ENCODE measurements around the gene IDE. TPM values are rescaled to one million over a fixed set of nuclear protein-coding genes. Genes with fewer than 3 reads are reported as not detected.

The IDE gene
- total and polyA plus RNA-seq, 9 of the 15 experiments (the other 6 are each of a cell fraction or from before 2014, with no cell fraction given) = 10.2 to 50.6 (median 33.2) TPM

GRCh38 chr10:92478536-92478935, 95.4 kb downstream of the IDE start (continued):
- TF ChIP-seq ZNF639 (CRISPR knock-in tag; conservative IDR thresholded peaks at IDR 0.05 in 1 of 2, IDR thresholded peaks at IDR 0.05 in 1 of 2) = no peak
- TF ChIP-seq MCM2 (IDR thresholded peaks at IDR 0.05; ENCODE audit: low read depth) = no peak
- no peak for TF ChIP-seq SP2 (IDR thresholded peaks at IDR 0.05; ENCODE audit: extremely low read depth, low read depth, low read length, poor library complexity, severe bottlenecking)
- TF ChIP-seq ATF2 (CRISPR knock-in tag; IDR thresholded peaks at IDR 0.05) = no peak
- TF ChIP-seq BCLAF1 (IDR thresholded peaks at IDR 0.05; ENCODE audit: borderline replicate concordance in 1 of 2, control insufficient read depth in 1 of 2, low read depth in 2 of 2, low read length in 1 of 2) = no peak
- TF ChIP-seq E2F5 (CRISPR knock-in tag; IDR thresholded peaks at IDR 0.05) = no peak
- TF ChIP-seq ZBTB12 (CRISPR knock-in tag; IDR thresholded peaks at IDR 0.05) = no peak
- no peak for TF ChIP-seq ZNF384 (IDR thresholded peaks at IDR 0.05; ENCODE audit: low read depth, low read length)
- no peak for TF ChIP-seq USF2 (CRISPR knock-in tag; IDR thresholded peaks at IDR 0.05)
- no peak for TF ChIP-seq MTA1 (IDR thresholded peaks at IDR 0.05; ENCODE audit: borderline replicate concordance)
- no peak for TF ChIP-seq ZEB2 (IDR thresholded peaks at IDR 0.05)
- TF ChIP-seq ZNF696 (CRISPR knock-in tag; conservative IDR thresholded peaks at IDR 0.05) = no peak
- no peak for TF ChIP-seq USF1 (CRISPR knock-in tag; IDR thresholded peaks at IDR 0.05)

Measured in K562 (cell line).